MG63 (cell line): ENCODE measurements around the gene SPRY1. TPM values are rescaled to one million over a fixed set of nuclear protein-coding genes. Genes with fewer than 3 reads are reported as not detected.

Experiments used
- DNase-seq: peaks from one replicate; pipeline ENCODE4 v3.0.0-alpha.2; 2020
- H3K27me3 ChIP-seq: fragments of 250-450 bp; sonication (Bioruptor Pico); 2 replicates; pipeline ENCODE4 v1.5.1; 2020; ENCODE audit warnings: mild to moderate bottlenecking, moderate library complexity
- H3K36me3 ChIP-seq: fragments of 250-450 bp; sonication (Bioruptor Pico); 2 replicates; pipeline ENCODE4 v1.5.1; 2020; ENCODE audit warnings: mild to moderate bottlenecking, moderate library complexity
- H3K4me3 ChIP-seq: fragments of 250-450 bp; sonication (Bioruptor Pico); 2 replicates; pipeline ENCODE4 v1.5.1; 2020; ENCODE audit warnings: mild to moderate bottlenecking, moderate library complexity
- H3K9me3 ChIP-seq: fragments of 250-450 bp; sonication (Bioruptor Pico); 2 replicates; pipeline ENCODE4 v1.5.1; 2020; ENCODE audit warnings: mild to moderate bottlenecking, moderate library complexity
- total RNA-seq: library from RNA; depleted of rRNA; stranded (reverse); fragments of >200 nt; shearing (Covaris generic); gene quantifications from 2 replicates; pipeline ENCODE4 v1.2.3, GENCODE V29; 2014; ENCODE audit warnings: low replicate concordance

Gene SPRY1
- total RNA-seq, 1 experiment from 2014 or later: 1.9 TPM

DNA sequence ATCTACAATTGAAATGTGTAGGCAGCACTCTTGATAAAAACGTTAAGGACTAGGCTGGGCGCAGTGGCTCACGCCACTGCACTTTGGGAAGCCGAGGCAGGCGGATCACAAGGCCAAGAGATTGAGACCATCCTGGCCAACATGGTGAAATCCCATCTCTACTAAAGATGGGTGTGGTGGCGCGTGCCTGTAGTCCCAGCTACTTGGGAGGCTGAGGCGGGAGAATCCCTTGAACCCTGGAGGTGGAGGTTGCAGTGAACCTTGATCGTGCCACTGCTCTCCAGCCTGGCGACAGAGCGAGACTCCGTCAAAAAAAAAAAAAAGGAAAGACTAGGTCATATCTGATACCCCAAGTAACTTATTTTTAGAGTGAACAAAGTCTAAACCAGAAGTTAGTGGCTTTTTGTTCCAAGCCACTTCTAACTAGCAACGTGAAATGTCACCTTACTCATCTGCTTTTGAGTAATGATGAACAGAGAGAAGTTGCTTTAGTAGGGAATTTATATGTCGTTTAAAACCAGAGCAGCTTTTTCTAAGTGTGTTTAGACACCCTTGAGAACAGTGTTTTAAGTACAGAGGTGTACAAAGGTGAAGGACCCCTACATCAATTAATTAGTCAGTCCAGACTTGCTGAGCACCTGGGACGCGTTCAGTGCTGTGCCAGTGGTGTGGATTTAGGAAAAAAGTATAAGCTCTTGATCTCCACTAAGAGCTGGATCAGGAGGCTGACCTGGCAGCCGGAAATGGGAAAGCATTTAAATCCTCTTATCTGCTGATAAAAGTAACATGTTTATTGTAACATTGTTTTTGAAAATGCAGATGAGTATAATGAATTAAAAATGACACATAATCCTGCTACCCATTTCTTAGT, 23.5 kb downstream of the SPRY1 start:
- DNase-seq: no peak
- Histone ChIP-seq H3K27me3 (no peaks in the 10 kb centered on the region), H3K36me3 (no peaks in the 10 kb centered on the region), H3K9me3 (no peaks in the 10 kb centered on the region), H3K4me3 (no peak overlapping the region)

DNA sequence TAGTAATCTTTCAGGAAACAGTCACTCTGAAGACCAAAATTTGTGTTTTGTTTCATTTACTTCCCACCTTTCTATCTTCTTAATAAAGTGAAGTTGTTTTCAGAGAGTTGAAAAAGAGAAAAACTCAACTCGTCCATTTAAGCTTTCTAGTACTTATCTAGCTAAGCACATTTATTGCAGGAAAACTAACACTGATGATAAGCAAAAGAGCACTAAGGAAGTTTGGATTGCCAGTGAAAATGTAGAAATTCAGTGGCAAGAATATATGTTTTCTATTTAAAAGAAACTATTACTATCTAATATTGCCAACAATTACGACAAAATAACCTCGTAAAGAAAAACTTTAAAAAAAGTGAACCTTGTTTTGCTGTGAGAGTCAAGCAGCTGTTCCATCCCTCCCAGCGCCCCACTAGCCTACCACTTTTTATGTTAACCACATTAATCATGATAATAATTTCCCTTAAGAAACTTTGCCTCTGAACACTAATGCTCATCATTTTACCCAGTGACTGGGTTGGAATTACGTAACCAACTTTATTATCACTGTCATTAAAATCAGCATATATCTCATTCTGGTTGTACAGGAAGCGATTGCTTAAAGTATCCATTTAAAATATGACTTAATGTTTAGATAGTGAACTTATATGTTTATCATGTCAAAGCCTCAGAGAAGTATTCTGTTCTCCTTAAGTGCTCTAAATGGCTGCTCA, 24.8 kb downstream of the SPRY1 start:
- no peak for DNase-seq

DNA sequence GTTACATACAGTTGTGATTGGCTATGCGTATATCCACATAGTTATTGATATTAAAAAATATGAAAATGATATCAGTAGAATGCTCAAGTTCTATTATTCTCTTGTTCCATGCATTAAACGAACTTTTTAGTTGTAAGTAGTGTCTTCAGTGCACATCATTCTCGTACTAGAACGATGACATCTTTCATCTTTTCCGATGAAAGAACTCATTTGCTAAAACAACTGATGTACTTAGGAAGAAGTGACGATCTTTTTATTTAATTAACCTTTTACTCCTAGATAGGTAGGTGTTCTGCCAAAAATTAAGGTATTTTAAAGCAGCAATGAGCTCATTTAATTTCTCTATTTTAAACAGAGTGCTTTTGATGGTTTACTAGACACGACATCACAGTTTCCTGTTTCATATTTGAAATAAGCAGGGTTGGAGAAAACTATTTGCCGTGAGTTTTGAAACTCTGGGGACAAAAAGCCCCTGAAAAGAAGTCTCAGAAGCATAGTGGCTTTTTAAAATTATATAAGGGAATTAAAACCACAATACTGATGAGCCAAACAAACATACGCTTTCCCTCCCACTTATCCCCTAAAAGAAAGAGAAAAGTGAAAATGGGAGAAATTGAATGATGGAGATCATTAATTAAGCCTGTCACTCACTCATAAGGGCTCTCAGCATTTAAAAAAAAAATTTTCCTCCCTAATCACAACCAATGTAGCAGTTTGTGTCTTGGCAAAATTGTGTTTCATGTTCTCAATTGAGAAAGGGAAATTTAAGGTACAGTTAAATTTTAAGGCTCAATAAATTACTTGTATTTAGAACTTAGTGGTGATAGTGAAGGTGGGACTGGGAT, 25.6 kb downstream of the SPRY1 start:
- Histone ChIP-seq H3K27me3 (no peaks in the 10 kb centered on the region), H3K4me3 (no peak overlapping the region), H3K36me3 (no peaks in the 10 kb centered on the region), H3K9me3 (peaks cover 3% of the 10 kb centered on the region; the same call in 1 of the 2 replicates)
- no peak for DNase-seq

More for the DNA sequence above, 24.8 kb downstream of the SPRY1 start:
- Histone ChIP-seq H3K9me3 (no peaks in the 10 kb centered on the region), H3K36me3 (no peaks in the 10 kb centered on the region), H3K27me3 (no peaks in the 10 kb centered on the region), H3K4me3 (no peak overlapping the region)

DNA sequence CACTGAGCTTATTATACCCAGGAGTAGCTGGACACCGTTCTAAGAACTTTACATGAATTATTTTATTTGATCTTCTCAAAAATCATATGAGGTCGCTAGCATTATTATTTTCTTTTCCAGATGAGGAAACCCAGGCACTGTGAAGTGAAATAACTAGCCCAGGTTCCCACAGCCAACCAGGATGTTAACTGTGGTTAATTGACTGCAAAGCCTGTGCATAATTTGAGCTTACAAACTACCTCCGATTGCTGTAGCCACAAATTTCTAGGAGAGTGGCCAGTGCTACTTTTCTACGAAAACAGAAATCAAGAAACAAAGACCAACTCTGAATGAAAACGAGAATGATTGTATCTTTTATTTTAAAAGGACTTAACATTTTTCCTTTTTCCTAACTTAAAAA, 27.2 kb downstream of the SPRY1 start:
- no peaks in the 10 kb centered on the region for H3K27me3 ChIP-seq
- no peaks in the 10 kb centered on the region for H3K36me3 ChIP-seq
- DNase-seq: no peak
- H3K4me3 ChIP-seq: no peak overlapping the region
- peaks cover 3% of the 10 kb centered on the region; the same call in 1 of the 2 replicates for H3K9me3 ChIP-seq

DNA sequence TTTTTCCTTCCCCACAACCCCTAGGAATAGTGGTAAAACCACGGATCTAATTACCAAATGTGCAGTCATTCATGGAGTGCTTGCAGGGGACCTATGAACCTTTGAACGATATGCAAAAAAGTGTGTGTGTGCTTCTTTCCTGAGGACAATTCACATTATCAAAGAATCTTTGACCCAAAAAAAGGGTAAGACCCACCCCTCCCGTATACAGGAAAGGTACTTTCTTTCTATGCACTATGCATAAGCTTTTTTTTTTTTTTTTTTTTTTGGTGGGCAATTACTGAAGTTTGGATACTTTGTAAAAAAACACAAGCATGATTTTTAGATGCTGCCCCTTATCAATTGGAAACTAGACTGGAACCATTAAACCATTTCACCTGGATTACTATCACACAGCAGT, 31.4 kb downstream of the SPRY1 start:
- DNase-seq: no peak
- Histone ChIP-seq H3K36me3 (no peaks in the 10 kb centered on the region), H3K9me3 (peaks cover 3% of the 10 kb centered on the region; the same call in 1 of the 2 replicates), H3K4me3 (no peak overlapping the region), H3K27me3 (no peaks in the 10 kb centered on the region)

DNA sequence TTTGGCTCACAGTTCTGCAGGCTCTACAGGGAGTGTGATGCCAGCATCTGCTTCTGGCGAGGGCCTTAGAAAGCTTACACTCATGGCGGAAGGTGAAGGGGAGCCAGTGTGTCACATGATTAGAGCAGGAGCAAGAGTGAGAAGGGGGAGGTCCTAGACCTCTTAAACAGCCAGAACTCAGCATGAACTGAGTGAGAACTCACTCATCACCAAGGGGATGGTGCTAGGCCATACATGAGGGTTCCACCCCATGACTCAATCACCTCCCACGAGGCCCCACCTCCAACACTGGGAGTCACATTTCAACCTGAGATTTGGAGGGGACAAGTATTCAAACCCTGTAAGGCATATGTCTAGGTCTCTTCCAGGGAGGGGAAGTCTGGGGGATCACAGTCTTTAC, 33.4 kb downstream of the SPRY1 start:
- H3K27me3 ChIP-seq: no peaks in the 10 kb centered on the region
- no peak for DNase-seq
- H3K4me3 ChIP-seq: no peak overlapping the region
- peaks cover 3% of the 10 kb centered on the region; the same call in 1 of the 2 replicates for H3K9me3 ChIP-seq
- no peaks in the 10 kb centered on the region for H3K36me3 ChIP-seq

DNA sequence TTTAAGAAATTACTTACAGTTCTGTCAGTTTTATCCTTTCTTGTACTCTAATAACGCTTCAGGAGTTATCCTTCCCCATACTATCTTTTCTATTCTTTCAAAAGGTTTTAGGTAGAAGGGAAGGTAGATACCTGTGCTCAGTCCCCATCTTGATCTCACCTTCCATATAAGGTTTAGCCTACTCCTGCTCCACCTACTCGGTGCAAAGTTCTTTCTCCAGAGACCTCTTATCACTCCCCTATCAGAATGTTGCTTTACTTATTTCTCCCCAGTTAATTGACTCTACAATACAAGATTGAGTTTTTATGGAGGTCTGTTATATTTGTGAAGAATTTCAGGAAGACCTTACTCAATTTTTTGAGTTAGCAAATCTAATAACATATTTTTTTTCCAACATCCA, 33.9 kb downstream of the SPRY1 start:
- Histone ChIP-seq H3K36me3 (no peaks in the 10 kb centered on the region), H3K9me3 (peaks cover 3% of the 10 kb centered on the region; the same call in 1 of the 2 replicates), H3K4me3 (no peak overlapping the region), H3K27me3 (no peaks in the 10 kb centered on the region)
- no peak for DNase-seq

DNA sequence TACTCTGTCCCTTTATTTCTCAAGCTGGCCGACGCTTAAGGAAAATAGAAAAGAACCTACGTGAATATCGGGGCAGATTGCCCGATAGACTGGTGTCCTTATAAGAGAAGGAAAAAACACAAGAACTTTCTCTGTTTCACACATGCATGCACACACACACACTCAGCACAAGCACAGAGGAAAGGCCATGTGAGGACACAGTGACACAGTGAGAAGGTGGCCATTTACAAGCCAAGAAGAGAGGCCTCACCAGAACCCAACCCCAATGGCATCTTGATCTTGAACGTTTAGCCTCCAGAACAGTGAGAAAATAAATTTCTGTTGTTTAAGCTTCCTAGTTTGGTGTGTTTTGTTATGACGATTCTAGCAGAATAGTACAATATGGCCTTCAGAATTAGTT, 37.0 kb downstream of the SPRY1 start:
- H3K9me3 ChIP-seq: no peaks in the 10 kb centered on the region
- no peaks in the 10 kb centered on the region for H3K36me3 ChIP-seq
- no peaks in the 10 kb centered on the region for H3K27me3 ChIP-seq
- no peak for DNase-seq
- no peak overlapping the region for H3K4me3 ChIP-seq

DNA sequence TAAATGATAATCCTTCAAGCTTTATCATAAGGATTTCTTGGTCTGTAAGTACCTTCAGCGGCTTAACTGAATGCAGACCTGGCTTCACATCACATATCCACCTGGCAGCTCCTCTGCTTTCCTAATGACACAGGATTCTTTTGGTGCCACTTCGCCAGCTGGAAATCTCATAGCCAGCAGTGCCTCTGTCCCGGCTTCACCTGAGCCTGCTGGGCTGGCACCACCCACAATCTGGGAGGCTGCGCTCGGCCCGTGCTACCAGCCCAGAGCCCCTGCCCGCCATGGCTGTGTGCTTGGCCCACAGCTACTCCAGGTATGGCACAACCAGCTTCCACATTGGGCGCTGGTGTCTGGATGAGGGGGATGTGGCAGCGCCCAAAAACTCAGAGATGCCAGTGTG, 37.4 kb downstream of the SPRY1 start:
- Histone ChIP-seq H3K36me3 (no peaks in the 10 kb centered on the region), H3K27me3 (no peaks in the 10 kb centered on the region), H3K4me3 (no peak overlapping the region)

DNA sequence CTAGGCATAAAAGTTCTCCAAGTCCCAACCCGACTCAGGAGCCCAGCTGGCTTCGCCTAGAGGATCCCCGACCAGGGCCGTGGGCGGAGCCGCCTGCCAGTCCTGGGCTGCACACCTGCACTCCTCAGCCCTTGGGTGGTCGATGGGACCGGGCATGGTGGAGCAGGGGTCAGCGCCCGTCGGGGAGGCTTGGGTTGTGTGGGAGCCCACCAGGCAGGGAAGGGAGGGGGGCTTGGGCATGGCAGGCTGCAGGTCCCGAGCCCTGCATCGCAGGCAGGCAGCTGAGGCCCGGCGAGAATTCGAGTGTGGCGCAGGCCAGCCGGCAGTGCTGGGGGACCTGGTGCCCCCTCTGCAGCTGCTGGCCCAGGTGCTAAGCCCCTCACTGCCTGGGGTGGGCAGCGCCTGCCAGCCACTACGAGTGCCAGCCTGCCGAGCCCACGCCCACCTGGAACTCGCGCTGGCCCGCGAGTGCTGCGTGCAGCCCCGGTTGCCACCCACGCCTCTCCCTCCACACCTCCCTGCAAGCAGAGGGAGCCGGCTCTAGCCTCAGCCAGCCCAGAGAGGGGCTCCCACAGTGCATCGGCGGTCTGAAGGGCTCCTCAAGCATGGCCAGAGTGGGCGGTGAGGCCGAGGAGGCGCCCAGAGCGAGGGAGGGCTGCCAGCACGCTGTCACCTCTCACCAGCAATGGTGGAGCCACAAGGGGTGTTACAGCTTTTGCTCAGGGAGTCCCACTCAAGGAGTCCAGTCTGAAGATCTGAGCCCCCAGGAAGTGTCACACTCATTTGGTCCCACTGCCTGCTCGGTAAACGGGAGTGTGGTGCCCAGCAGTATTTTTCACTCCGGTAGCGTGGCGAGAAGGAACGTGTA, 38.9 kb downstream of the SPRY1 start:
- no peaks in the 10 kb centered on the region for H3K27me3 ChIP-seq
- no peak for DNase-seq

More for the DNA sequence above, 37.4 kb downstream of the SPRY1 start:
- no peak for DNase-seq
- no peaks in the 10 kb centered on the region for H3K9me3 ChIP-seq

DNA sequence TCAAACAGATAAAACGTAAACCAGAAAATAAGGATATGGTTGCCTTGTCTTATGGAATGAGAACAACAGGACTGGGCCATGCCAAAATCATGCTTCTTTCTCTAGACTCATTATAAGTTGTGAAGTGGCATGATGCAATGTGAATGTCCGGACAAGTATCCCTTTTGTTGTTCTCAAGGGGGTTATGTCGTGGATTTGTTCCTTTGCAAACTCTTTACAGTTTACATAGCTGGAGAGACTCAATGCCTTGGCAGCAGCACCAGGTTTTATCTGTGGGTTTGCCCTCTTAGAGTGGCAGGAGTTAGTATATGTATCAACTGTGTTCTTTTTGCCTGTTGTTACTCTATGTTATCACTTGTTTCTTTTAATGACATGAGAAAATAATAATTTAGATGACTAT, 41.4 kb downstream of the SPRY1 start:
- Histone ChIP-seq H3K4me3 (no peak overlapping the region), H3K36me3 (no peaks in the 10 kb centered on the region), H3K27me3 (no peaks in the 10 kb centered on the region), H3K9me3 (no peaks in the 10 kb centered on the region)
- DNase-seq: no peak

More for the DNA sequence above, 38.9 kb downstream of the SPRY1 start:
- Histone ChIP-seq H3K9me3 (no peaks in the 10 kb centered on the region), H3K4me3 (no peak overlapping the region), H3K36me3 (no peaks in the 10 kb centered on the region)

DNA sequence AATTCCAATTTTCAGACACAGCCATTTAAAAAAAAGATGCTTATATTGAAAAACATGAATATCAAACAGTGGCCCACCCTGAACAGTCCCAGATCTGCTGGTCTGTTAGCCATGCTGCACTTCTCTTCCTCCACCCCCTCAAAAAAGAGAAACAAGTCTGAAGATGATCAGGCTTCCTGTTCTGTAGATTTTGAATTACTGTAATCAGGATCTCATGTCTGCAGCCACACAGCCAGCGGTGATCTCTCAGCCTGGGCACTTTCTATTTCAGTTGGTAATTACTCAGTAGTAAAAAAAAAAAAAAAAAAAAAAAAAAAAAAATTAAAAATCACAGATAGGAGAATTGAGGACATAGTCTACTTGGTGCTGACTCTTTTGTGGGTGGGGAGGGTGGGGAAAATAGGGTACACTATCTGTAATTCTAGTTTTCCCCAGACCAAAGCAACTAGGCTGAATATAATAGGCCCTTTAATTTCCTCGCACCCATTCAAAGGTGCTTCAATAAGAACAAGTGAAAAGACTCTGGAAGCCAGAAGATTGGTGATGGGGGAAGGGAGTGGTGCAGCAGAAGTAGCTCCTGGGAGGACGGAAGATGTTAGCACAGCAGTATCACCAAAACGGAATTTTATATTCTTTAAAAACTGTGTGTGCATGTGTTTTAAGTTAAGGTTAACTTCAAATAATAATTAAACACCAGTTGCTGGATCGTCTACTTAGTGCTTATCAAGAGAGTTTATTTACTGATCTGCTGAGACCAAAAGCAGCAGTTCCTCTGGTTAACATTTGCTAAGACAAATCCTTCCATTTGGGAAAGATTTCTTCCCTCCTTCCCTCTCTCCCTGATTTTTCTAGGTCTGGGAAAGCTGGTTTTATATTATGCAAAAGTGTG, 47.0 kb downstream of the SPRY1 start:
- no peaks in the 10 kb centered on the region for H3K36me3 ChIP-seq
- H3K9me3 ChIP-seq: no peaks in the 10 kb centered on the region
- H3K27me3 ChIP-seq: no peaks in the 10 kb centered on the region
- no peak for DNase-seq
- no peak overlapping the region for H3K4me3 ChIP-seq

DNA sequence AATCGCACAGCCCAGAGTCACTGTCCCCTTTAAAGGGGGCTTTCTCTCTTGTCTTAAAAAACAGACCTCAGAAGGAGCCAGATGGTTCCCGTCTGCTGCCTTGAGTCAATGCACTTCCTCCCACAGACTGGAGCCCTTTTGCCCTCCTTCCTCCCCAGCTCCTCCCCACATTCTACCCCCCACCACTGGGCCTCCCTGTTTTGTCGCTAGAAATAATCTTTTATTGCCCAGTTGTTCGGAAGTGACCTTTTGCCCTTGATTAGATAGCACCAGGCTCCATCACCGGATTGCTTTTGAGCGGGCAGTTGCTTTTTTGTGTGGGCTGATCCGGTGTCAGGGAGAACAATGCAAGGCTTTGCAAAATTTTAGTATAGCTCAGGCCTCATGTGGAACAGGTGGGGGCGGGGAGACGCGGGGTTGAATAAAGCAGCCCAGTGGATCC, 47.7 kb downstream of the SPRY1 start:
- no peak for DNase-seq
- Histone ChIP-seq H3K4me3 (no peak overlapping the region), H3K9me3 (no peaks in the 10 kb centered on the region), H3K36me3 (no peaks in the 10 kb centered on the region), H3K27me3 (no peaks in the 10 kb centered on the region)

DNA sequence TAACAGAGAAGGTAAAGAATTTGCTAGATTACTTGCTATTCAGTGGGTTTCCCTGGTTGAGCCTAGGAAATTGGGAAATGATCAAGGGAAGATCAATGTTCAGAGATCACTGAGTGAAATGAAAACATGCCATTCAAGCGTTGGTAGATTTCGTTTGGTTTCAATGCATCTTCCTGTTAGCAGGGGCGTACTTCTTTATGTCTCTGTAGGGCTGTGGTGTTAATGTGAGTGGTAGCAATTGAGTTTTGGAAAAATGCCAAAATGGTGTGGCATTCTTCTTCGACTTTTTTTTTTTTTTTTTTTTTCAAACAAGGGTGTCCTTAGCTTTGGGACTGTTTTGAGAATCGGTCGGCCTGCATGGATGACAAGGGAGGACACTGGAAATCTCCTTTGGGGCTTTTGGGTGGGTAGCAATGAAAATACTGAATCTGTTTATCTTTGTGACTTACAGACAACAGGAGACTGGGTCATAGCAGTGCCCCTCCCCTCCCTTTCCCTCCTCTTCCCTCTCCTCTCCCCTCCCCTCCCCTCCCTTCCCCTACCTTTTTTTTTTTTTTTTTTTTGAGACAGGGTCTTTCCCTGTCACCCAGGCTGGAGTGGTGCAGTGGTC, 50.4 kb downstream of the SPRY1 start:
- no peaks in the 10 kb centered on the region for H3K9me3 ChIP-seq
- H3K4me3 ChIP-seq: no peak overlapping the region
- no peaks in the 10 kb centered on the region for H3K36me3 ChIP-seq
- no peaks in the 10 kb centered on the region for H3K27me3 ChIP-seq
- no peak for DNase-seq

DNA sequence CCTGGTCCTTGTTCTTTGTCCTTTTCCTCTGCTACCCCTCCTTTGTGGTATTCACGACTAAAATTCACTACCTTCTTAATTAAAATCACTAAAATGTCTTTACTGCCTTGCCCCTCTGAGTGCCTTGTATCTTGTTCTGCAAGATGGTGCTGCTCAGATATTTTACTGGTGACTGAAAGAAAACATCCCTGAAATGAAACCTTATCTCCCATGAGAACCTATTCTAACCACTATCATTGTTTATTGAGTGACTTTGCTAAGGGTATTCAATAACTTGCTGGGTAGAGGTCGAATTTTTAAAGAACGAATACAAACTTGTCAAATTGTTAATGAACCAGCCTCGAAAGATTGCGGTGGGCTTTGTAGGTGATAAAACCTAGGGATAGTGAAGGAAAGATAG, 52.8 kb downstream of the SPRY1 start:
- Histone ChIP-seq H3K36me3 (no peaks in the 10 kb centered on the region), H3K9me3 (no peaks in the 10 kb centered on the region), H3K4me3 (no peak overlapping the region), H3K27me3 (no peaks in the 10 kb centered on the region)
- DNase-seq: no peak
